ENCODE results near the gene TFPI.
"Not testable (repeated sequence)": the region's sequence is repeated elsewhere in the genome, so short reads cannot be mapped to it uniquely, and the experiment has no call there.

The TFPI gene

DNA sequence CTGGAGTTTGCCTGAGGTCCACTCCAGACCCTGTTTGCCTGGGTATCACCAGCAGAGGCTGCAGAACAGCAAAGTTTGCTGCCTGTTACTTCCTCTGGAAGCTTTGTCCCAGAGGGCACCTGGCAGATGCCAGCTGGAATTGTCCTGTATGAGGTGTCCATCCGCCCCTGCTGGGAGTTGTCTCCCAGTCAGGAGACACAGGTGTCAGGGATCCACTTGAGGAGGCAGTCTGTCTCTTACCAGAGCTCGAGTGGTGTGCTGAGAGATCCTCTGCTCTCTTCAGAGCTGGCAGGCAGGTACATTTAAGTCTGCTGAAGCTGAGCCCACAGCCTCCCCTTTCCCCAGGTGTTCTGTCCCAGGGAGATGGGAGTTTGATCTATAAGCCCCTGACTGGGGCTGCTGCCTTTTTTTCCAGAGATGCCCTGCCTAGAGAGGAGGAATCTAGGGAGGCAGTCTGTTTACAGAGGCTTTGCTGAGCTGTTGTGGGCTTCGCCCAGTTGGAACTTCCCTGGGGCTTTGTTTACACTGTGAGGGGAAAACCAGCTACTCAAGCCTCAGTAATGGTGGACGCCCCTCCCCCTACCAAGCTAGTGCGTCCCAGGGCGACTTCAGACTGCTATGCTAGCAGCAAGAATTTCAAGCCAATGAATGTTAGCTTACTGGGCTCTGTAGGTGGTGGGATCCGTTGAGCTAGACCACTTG, 34.7 kb downstream of the TFPI start:
- H3K27ac ChIP-seq = no peak overlapping the region

GRCh38 chr2:187517750-187518361, 36.4 kb downstream of the TFPI start:
- H3K4me3 ChIP-seq; H3K27ac ChIP-seq; DNase-seq (ENCODE audit: low spot score): not testable (repeated sequence)

More for the DNA sequence above, 34.7 kb downstream of the TFPI start:
- TF ChIP-seq, protein P1, sequence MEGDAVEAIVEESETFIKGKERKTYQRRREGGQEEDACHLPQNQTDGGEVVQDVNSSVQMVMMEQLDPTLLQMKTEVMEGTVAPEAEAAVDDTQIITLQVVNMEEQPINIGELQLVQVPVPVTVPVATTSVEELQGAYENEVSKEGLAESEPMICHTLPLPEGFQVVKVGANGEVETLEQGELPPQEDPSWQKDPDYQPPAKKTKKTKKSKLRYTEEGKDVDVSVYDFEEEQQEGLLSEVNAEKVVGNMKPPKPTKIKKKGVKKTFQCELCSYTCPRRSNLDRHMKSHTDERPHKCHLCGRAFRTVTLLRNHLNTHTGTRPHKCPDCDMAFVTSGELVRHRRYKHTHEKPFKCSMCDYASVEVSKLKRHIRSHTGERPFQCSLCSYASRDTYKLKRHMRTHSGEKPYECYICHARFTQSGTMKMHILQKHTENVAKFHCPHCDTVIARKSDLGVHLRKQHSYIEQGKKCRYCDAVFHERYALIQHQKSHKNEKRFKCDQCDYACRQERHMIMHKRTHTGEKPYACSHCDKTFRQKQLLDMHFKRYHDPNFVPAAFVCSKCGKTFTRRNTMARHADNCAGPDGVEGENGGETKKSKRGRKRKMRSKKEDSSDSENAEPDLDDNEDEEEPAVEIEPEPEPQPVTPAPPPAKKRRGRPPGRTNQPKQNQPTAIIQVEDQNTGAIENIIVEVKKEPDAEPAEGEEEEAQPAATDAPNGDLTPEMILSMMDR (IDR thresholded peaks at IDR 0.05) = no peak
- DNase-seq (ENCODE audit: low spot score) = no peak
- no peak overlapping the region for H3K4me3 ChIP-seq

- not testable (repeated sequence) for H3K27ac ChIP-seq; DNase-seq (ENCODE audit: low spot score)
Observed at GRCh38 chr2:187516630-187517510, 37.4 kb downstream of the TFPI start.

DNA sequence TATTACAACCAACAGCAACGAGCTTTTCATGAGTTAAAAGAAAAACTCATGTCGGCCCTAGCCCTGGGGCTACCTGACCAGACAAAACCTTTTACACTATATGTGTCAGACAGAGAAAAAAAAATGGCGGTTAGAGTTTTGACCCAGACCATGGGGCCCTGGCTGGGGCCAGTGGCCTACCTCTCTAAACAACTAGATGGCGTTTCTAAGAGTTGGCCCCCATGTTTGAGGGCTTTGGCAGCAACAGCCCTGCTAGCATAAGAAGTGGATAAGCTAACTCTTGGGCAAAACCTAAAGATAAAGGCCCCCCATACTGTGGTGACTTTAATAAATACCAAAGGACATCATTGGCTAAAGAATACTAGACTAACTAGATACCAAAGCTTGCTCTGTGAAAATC, 39.3 kb downstream of the TFPI start:
- Histone ChIP-seq H3K4me3 (no peak overlapping the region), H3K27ac (no peak overlapping the region)
- TF ChIP-seq, protein P1 (IDR thresholded peaks at IDR 0.05) = no peak
- no peak for DNase-seq (ENCODE audit: low spot score)

More at GRCh38 chr2:187516630-187517510, 37.4 kb downstream of the TFPI start:
- not testable (repeated sequence) for H3K4me3 ChIP-seq

DNA sequence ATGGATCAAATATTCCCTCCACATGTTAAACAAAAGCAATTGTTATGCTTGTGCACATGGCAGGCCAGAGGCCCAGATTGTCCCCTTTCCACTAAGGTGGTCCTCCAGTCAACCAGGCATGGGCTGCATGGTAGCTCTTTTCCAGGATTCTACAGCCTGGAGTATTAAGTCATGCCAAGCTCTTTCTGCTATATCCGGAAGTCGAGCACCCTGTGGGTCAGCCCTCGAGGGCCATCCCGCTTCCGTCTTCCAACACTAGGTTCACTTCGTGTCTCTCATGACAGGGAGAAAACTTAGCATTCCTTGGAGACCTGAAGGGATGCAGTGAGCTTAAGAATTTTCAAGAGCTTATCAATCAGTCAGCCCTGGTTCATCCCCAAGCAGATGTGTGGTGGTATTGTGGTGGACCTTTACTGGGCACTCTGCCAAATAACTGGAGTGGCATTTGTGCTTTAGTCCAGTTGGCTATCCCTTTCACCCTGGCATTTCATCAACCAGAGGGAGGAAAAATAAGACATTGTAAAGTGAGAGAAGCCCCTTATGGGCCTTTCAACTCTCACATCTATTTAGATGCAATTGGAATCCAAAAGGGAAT, 39.9 kb downstream of the TFPI start:
- not testable (repeated sequence) for H3K27ac ChIP-seq; DNase-seq (ENCODE audit: low spot score); H3K4me3 ChIP-seq

DNA sequence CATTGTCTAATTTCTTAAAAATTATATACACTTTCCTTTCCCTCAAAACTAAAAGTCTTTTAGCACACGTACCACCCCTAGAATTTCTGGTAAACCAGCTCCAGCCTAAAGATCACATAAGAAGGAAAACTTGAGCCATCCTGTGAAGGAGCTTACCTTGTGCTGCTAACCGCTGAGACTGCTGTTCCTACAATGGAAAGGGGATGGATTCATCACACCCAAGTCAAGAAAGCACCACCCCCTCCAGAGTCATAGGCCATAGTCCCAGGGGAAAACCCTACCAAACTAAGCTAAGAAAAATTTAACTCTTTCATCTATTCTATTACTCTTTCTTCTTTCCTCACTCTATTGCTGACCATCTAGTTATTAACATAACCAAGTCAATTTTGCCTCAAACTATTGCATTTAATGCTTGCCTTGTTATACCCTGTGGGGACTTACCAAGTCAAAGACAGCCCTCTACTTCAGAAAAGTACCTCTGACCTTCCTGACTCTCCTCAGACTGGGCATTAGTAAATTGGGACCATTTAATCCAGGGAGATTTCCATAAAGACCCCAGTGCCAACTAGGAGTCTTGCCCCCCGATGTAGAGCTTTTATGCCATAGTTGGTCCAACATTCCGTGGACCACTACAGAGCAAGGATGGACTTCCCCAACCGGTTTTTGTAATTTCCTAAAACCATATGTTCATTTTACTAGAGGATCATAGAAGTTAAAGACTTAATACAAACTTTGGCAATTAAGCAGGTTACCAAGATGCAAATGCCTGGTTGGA, 40.6 kb downstream of the TFPI start:
- not testable (repeated sequence) for H3K4me3 ChIP-seq; H3K27ac ChIP-seq; DNase-seq (ENCODE audit: low spot score)

- H3K27ac ChIP-seq = no peak overlapping the region
- TF ChIP-seq, protein P1 (IDR thresholded peaks at IDR 0.05) = no peak
Observed at GRCh38 chr2:187511356-187512315, 42.6 kb downstream of the TFPI start.

DNA sequence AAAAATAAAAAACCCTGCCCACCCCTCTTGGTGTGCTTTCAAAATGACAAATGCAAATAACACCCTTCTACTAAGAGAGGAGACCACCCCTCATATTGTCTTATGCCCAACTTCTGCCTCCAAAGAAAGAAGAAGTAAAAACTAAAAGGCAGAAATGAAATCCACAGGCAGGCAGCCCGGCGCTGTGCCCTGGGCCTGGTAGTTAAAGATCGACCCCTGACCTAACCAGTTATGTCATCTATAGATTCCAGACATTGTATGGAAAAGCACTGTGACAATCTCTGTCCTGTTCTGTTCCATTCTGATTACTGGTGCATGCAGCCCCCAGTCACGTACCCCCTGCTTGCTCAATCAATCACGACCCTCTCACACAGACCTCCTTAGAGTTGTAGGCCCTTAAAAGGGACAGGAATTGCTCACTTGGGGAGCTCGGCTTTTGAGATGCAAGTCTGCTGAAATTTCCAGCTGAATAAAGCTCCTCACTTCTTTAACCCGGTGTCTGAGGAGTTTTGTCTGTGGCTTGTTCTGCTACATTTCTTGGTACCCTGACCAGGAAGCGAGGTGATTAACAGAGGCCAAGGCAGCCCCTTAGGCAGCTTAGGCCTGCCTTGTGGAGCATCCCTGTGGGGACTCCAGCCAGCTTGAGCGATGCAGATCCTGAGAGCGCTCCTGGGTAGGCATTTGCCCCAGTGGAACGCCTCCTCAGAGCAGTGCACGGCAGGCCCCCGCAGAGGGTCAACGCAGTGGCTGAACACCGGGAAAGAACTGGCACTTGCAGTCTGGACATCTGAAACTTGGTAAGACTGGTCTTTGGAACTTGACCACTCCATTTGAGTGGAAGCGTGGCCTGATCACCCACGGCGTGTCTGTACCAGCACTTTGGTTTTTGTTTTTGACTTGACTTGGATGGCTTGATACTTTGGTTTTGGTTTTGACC, 43.5 kb downstream of the TFPI start:
- not testable (repeated sequence) for H3K4me3 ChIP-seq; DNase-seq (ENCODE audit: low spot score); H3K27ac ChIP-seq

More at GRCh38 chr2:187511356-187512315, 42.6 kb downstream of the TFPI start:
- no peak for DNase-seq (ENCODE audit: low spot score)
- no peak overlapping the region for H3K4me3 ChIP-seq
